HG03095 (cell line): ENCODE data around the gene NR1I3.
"Not testable (repeated sequence)": the region's sequence is repeated elsewhere in the genome, so short reads cannot be mapped to it uniquely, and the experiment has no call there.

Source experiments
- ATAC-seq: cut with Tn5 transposase; IDR thresholded peaks from one replicate; pipeline ENCODE4 v1.9.1; 2021; ENCODE audit warnings: moderate library complexity; ENCODE audit not compliant: unreplicated experiment

Gene NR1I3

GRCh38 chr1:161250829-161251228, 12.8 kb upstream of the NR1I3 start:
- ATAC-seq: no peak

- ATAC-seq: not testable (repeated sequence)
Observed at GRCh38 chr1:161250100-161250499, 12.1 kb upstream of the NR1I3 start.

GRCh38 chr1:161244888-161245287, 6.9 kb upstream of the NR1I3 start:
- ATAC-seq: no peak

GRCh38 chr1:161242313-161242712, 4.3 kb upstream of the NR1I3 start:
- ATAC-seq: no peak

GRCh38 chr1:161241682-161242081, 3.7 kb upstream of the NR1I3 start:
- no peak for ATAC-seq

- no peak for ATAC-seq
Observed at GRCh38 chr1:161235957-161236775, 1.8 kb downstream of the NR1I3 start.

GRCh38 chr1:161233102-161233501, 4.9 kb downstream of the NR1I3 start:
- ATAC-seq: no peak

GRCh38 chr1:161230762-161231161, 7.2 kb downstream of the NR1I3 start:
- ATAC-seq: no peak

GRCh38 chr1:161229896-161230295, 8.1 kb downstream of the NR1I3 start:
- no peak for ATAC-seq

- no peak for ATAC-seq
Observed at GRCh38 chr1:161228032-161228431, 10.0 kb downstream of the NR1I3 start.

GRCh38 chr1:161227196-161227871, 10.7 kb downstream of the NR1I3 start:
- no peak for ATAC-seq

GRCh38 chr1:161226759-161227158, 11.2 kb downstream of the NR1I3 start:
- ATAC-seq: no peak

GRCh38 chr1:161226320-161226711, 11.7 kb downstream of the NR1I3 start:
- no peak for ATAC-seq

GRCh38 chr1:161225534-161226319, 12.3 kb downstream of the NR1I3 start, which contains the start of gene TOMM40L:
TSS of gene TOMM40L (plus strand) at chr1:161226060. CDS start at chr1:161226490, 430 bp downstream.
- ATAC-seq: peak; percentile 87

GRCh38 chr1:161225178-161225533, 12.8 kb downstream of the NR1I3 start:
- ATAC-seq: no peak

- ATAC-seq: not testable (repeated sequence)
Observed at GRCh38 chr1:161224695-161225087, 13.3 kb downstream of the NR1I3 start.

GRCh38 chr1:161223805-161224694, 14.0 kb downstream of the NR1I3 start:
- ATAC-seq: no peak

- no peak for ATAC-seq
Observed at GRCh38 chr1:161222175-161223019, 15.6 kb downstream of the NR1I3 start.

- ATAC-seq: no peak
Observed at GRCh38 chr1:161220002-161220401, 18.0 kb downstream of the NR1I3 start.
